UCSD-AML1 (cell line): ENCODE results near the gene CCNB2.

Experiments
- DNase-seq: peaks from one replicate; lab custom pipeline; 2025; ENCODE audit not compliant: unreplicated experiment; lab: John Stamatoyannopoulos, UW

Gene CCNB2

GRCh38 chr15:59166166-59166565, 61.2 kb downstream of the CCNB2 start:
- no peak for DNase-seq

GRCh38 chr15:59166601-59167265, 61.8 kb downstream of the CCNB2 start:
- DNase-seq = no peak

GRCh38 chr15:59168536-59168935, 63.6 kb downstream of the CCNB2 start:
- DNase-seq = no peak

- no peak for DNase-seq
Observed at GRCh38 chr15:59169251-59169708, 64.3 kb downstream of the CCNB2 start.

GRCh38 chr15:59170295-59171066, 65.5 kb downstream of the CCNB2 start:
- peak; percentile 42 for DNase-seq

GRCh38 chr15:59171067-59171397, 66.1 kb downstream of the CCNB2 start:
- DNase-seq = no peak

GRCh38 chr15:59172289-59172901, 67.4 kb downstream of the CCNB2 start:
- DNase-seq = no peak

- no peak for DNase-seq
Observed at GRCh38 chr15:59173194-59173593, 68.2 kb downstream of the CCNB2 start.

GRCh38 chr15:59174151-59174834, 69.3 kb downstream of the CCNB2 start:
- no peak for DNase-seq
